ENCODE data around the gene STAT5B.
"Not testable (repeated sequence)": the region's sequence is repeated elsewhere in the genome, so short reads cannot be mapped to it uniquely, and the experiment has no call there.

Gene STAT5B

DNA sequence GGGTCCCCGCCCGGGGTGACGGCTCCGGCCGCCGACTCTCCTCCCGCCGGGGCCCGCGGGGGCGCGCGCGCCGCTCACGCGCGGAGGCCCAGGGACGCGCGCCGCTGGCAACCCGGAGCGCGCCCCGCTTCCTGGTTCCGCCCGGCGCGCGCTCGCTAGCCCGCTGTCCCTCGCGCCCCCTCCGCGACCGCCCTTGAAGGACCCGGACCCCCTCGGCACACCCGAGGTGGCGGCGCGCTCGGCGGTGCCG, at the start of gene STAT5B:
Gene STAT5B, minus strand, starts transcription at position 33 of the 250 bp plus-strand sequence. CDS start 44,264 bp downstream, outside the sequence.
- peaks cover 40% of the 10 kb centered on the region for H3K79me2 ChIP-seq (ENCODE audit: control insufficient read depth, insufficient read depth, low read length, unreplicated experiment)
- H2AFZ ChIP-seq (ENCODE audit: low read length, unreplicated experiment) = peak within 1 kb of the TSS; percentile 70
- peak within 1 kb of the TSS; percentile 98 for H3K4me3 ChIP-seq (ENCODE audit: low read depth, low read length)
- peaks cover 11% of the 10 kb centered on the region for H3K4me1 ChIP-seq (ENCODE audit: control insufficient read depth, insufficient read depth, low read length, unreplicated experiment)
- no peak within 1 kb of the TSS for H3K27ac ChIP-seq (ENCODE audit: low read depth, low read length)
- no peaks in the 10 kb centered on the region for H3K36me3 ChIP-seq (ENCODE audit: insufficient read depth, low read length)
- H3K27me3 ChIP-seq (ENCODE audit: insufficient read depth, low read length) = no peaks in the 10 kb centered on the region

DNA sequence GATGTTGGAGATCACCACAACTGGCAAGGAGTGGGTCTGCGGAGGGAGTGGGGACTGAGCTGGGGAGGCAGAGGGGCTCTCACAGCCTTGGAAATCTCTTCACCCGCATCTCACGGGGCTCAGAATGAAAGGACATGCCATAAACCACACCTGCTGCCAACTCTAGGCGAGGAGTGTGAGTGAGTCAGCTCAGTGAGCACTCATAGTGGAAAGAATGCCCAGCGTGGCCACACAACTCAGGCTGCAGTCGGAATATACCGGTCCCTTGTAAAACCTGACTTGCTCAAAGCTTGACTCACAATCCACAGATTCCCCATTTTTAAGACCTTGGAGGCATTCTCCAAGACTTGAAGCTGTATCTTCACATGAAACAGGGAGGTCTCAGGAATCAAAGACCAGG, 48.8 kb upstream of the STAT5B start:
- Histone ChIP-seq H3K27me3 (ENCODE audit: insufficient read depth, low read length) (no peaks in the 10 kb centered on the region), H3K36me3 (ENCODE audit: insufficient read depth, low read length) (peaks cover 31% of the 10 kb centered on the region), H2AFZ (ENCODE audit: low read length, unreplicated experiment) (no peak overlapping the region), H3K27ac (ENCODE audit: low read depth, low read length) (peak overlapping the region; percentile 46), H3K79me2 (ENCODE audit: control insufficient read depth, insufficient read depth, low read length, unreplicated experiment) (no peaks in the 10 kb centered on the region), H3K4me3 (ENCODE audit: low read depth, low read length) (no peak overlapping the region), H3K4me1 (ENCODE audit: control insufficient read depth, insufficient read depth, low read length, unreplicated experiment) (peaks cover 41% of the 10 kb centered on the region)

DNA sequence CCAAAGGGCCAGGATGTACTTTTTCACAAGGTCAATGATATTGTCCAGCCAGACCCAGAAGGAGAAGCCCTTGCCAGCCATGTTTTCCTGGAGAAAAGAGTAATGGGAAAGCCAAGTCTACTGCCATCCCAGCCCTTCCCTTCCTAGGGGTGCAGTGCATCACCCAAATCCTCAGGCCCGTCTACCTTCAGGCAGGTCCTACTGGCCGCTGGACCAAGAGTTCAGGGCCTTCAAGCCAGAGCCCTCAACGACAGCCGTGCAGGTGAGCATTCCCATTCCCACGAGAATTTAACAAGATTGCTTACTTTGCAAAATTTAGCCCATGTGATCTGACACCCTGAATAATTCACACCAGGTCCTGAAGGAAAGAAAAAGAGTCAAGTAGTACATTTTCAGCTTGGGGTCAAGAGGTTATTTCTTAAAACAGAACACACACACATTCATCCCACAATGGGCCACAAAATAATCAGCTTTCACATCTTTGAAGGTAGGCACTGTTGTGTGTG, 47.1 kb upstream of the STAT5B start:
- Histone ChIP-seq H3K4me1 (ENCODE audit: control insufficient read depth, insufficient read depth, low read length, unreplicated experiment) (peaks cover 32% of the 10 kb centered on the region), H3K79me2 (ENCODE audit: control insufficient read depth, insufficient read depth, low read length, unreplicated experiment) (no peaks in the 10 kb centered on the region), H2AFZ (ENCODE audit: low read length, unreplicated experiment) (no peak overlapping the region), H3K27ac (ENCODE audit: low read depth, low read length) (no peak overlapping the region), H3K4me3 (ENCODE audit: low read depth, low read length) (no peak overlapping the region), H3K36me3 (ENCODE audit: insufficient read depth, low read length) (peaks cover 31% of the 10 kb centered on the region), H3K27me3 (ENCODE audit: insufficient read depth, low read length) (no peaks in the 10 kb centered on the region)

- no peak overlapping the region for H3K4me3 ChIP-seq (ENCODE audit: low read depth, low read length)
- H3K4me1 ChIP-seq (ENCODE audit: control insufficient read depth, insufficient read depth, low read length, unreplicated experiment) = peaks cover 32% of the 10 kb centered on the region
- H3K27me3 ChIP-seq (ENCODE audit: insufficient read depth, low read length) = no peaks in the 10 kb centered on the region
- no peak overlapping the region for H2AFZ ChIP-seq (ENCODE audit: low read length, unreplicated experiment)
- H3K36me3 ChIP-seq (ENCODE audit: insufficient read depth, low read length) = peaks cover 32% of the 10 kb centered on the region
- no peak overlapping the region for H3K27ac ChIP-seq (ENCODE audit: low read depth, low read length)
- no peaks in the 10 kb centered on the region for H3K79me2 ChIP-seq (ENCODE audit: control insufficient read depth, insufficient read depth, low read length, unreplicated experiment)
Measured at GRCh38 chr17:42322382-42323267, 46.4 kb upstream of the STAT5B start.

GRCh38 chr17:42321555-42321954, 45.4 kb upstream of the STAT5B start:
- no peak overlapping the region for H2AFZ ChIP-seq (ENCODE audit: low read length, unreplicated experiment)
- no peak overlapping the region for H3K4me3 ChIP-seq (ENCODE audit: low read depth, low read length)
- no peaks in the 10 kb centered on the region for H3K79me2 ChIP-seq (ENCODE audit: control insufficient read depth, insufficient read depth, low read length, unreplicated experiment)
- H3K36me3 ChIP-seq (ENCODE audit: insufficient read depth, low read length) = peaks cover 27% of the 10 kb centered on the region
- no peak overlapping the region for H3K27ac ChIP-seq (ENCODE audit: low read depth, low read length)
- peaks cover 32% of the 10 kb centered on the region for H3K4me1 ChIP-seq (ENCODE audit: control insufficient read depth, insufficient read depth, low read length, unreplicated experiment)
- H3K27me3 ChIP-seq (ENCODE audit: insufficient read depth, low read length) = no peaks in the 10 kb centered on the region

DNA sequence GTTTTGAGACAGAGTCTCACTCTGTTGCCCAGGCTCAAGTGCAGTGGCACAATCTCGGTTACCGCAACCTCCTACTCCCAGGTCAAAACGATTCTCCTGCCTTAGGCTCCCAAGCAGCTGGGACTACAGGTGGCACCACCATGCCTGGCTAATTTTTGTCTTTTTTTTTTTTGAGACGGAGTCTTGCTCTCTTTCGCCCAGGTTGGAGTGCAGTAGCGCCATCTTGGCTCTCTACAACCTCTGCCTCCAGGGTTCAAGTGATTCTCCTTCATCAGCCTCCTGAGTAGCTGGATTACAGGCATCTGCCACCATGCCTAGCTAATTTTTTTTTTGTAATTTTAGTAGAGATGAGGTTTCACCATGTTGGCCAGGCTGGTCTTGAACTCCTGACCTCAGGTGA, 41.8 kb upstream of the STAT5B start:
- Histone ChIP-seq H3K36me3 (ENCODE audit: insufficient read depth, low read length) (peaks cover 16% of the 10 kb centered on the region), H3K4me1 (ENCODE audit: control insufficient read depth, insufficient read depth, low read length, unreplicated experiment) (peaks cover 14% of the 10 kb centered on the region)
- not testable (repeated sequence) for H2AFZ ChIP-seq (ENCODE audit: low read length, unreplicated experiment); H3K4me3 ChIP-seq (ENCODE audit: low read depth, low read length); H3K79me2 ChIP-seq (ENCODE audit: control insufficient read depth, insufficient read depth, low read length, unreplicated experiment); H3K27ac ChIP-seq (ENCODE audit: low read depth, low read length); H3K27me3 ChIP-seq (ENCODE audit: insufficient read depth, low read length)

GRCh38 chr17:42317266-42317845, 41.2 kb upstream of the STAT5B start:
- Histone ChIP-seq H3K79me2 (ENCODE audit: control insufficient read depth, insufficient read depth, low read length, unreplicated experiment) (no peaks in the 10 kb centered on the region), H2AFZ (ENCODE audit: low read length, unreplicated experiment) (no peak overlapping the region), H3K4me3 (ENCODE audit: low read depth, low read length) (no peak overlapping the region), H3K27ac (ENCODE audit: low read depth, low read length) (no peak overlapping the region), H3K4me1 (ENCODE audit: control insufficient read depth, insufficient read depth, low read length, unreplicated experiment) (peaks cover 13% of the 10 kb centered on the region), H3K36me3 (ENCODE audit: insufficient read depth, low read length) (peaks cover 13% of the 10 kb centered on the region), H3K27me3 (ENCODE audit: insufficient read depth, low read length) (no peaks in the 10 kb centered on the region)

DNA sequence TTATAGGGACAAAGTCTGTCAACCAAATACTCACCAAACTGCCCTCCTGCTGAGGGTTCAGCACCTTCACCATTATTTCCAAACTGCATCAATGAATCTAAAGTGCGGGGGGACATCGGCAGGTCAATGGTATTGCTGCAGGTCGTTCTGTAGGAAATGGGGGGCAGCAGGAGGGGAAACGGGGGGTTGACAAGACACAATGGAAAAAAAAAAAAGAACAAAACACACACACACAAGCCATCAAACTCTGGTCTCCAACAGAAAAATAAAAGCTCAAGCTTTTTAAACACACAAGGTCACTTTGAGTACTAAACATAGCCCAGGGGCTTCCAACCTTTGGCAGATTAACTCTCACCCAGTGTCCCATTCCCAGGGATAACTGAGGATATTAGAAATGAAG, 40.6 kb upstream of the STAT5B start:
- peaks cover 19% of the 10 kb centered on the region for H3K4me1 ChIP-seq (ENCODE audit: control insufficient read depth, insufficient read depth, low read length, unreplicated experiment)
- no peak overlapping the region for H3K4me3 ChIP-seq (ENCODE audit: low read depth, low read length)
- no peak overlapping the region for H2AFZ ChIP-seq (ENCODE audit: low read length, unreplicated experiment)
- H3K36me3 ChIP-seq (ENCODE audit: insufficient read depth, low read length) = peaks cover 7% of the 10 kb centered on the region
- no peak overlapping the region for H3K27ac ChIP-seq (ENCODE audit: low read depth, low read length)
- H3K27me3 ChIP-seq (ENCODE audit: insufficient read depth, low read length) = no peaks in the 10 kb centered on the region
- no peaks in the 10 kb centered on the region for H3K79me2 ChIP-seq (ENCODE audit: control insufficient read depth, insufficient read depth, low read length, unreplicated experiment)

DNA sequence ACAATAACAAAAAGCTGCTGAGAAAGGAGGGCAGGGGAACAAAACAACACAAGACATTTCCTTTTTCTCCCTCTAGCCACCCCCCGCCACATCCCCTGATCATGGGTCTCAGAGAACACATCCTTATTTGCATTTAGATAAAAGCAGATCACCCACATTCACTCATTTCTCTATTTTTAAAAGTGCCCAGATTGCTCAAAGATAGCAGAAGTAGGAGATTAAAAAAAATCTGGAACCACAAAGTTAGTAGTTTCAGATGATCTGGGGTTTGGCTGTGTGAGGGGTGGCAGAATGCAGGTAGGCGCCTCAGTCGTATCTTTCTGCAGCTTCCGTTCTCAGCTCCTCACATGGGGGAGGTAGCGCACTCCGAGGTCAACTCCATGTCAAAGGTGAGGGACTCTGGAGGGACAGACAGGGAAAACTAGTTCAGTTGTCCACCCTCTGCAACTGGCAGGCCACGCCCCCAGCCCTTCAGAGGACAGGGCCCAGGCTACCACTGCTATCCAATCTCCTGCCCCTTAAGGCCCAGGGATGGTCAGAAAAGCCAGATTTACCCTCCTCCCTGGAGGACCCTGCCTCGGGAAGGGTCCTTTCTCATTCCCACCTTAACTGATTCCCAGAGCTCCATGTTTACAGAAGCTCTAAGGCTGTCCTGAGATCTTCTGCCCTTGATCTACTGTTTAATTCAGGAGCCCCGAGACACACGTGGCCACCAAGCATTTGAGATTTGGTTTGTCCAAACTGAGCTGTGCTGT, 39.4 kb upstream of the STAT5B start:
- peaks cover 25% of the 10 kb centered on the region for H3K4me1 ChIP-seq (ENCODE audit: control insufficient read depth, insufficient read depth, low read length, unreplicated experiment)
- no peak overlapping the region for H3K4me3 ChIP-seq (ENCODE audit: low read depth, low read length)
- no peaks in the 10 kb centered on the region for H3K79me2 ChIP-seq (ENCODE audit: control insufficient read depth, insufficient read depth, low read length, unreplicated experiment)
- peaks cover 5% of the 10 kb centered on the region; the same call in 1 of the 2 replicates for H3K36me3 ChIP-seq (ENCODE audit: insufficient read depth, low read length)
- no peak overlapping the region for H2AFZ ChIP-seq (ENCODE audit: low read length, unreplicated experiment)
- H3K27ac ChIP-seq (ENCODE audit: low read depth, low read length) = no peak overlapping the region
- no peaks in the 10 kb centered on the region for H3K27me3 ChIP-seq (ENCODE audit: insufficient read depth, low read length)

- Histone ChIP-seq H3K27me3 (ENCODE audit: insufficient read depth, low read length) (no peaks in the 10 kb centered on the region), H3K36me3 (ENCODE audit: insufficient read depth, low read length) (peaks cover 5% of the 10 kb centered on the region; the same call in 1 of the 2 replicates), H3K4me1 (ENCODE audit: control insufficient read depth, insufficient read depth, low read length, unreplicated experiment) (peaks cover 14% of the 10 kb centered on the region), H3K79me2 (ENCODE audit: control insufficient read depth, insufficient read depth, low read length, unreplicated experiment) (no peaks in the 10 kb centered on the region), H2AFZ (ENCODE audit: low read length, unreplicated experiment) (no peak overlapping the region), H3K4me3 (ENCODE audit: low read depth, low read length) (no peak overlapping the region), H3K27ac (ENCODE audit: low read depth, low read length) (no peak overlapping the region)
Measured at GRCh38 chr17:42313773-42314566, 37.8 kb upstream of the STAT5B start.
